H1 (cell line): ENCODE measurements around the gene STAC. TPM values are rescaled to one million over a fixed set of nuclear protein-coding genes. Genes with fewer than 3 reads are reported as not detected.

Source experiments
- CTCF ChIA-PET: fragments of 300-600 bp; sonication (Branson Sonifier 250); formaldehyde crosslinking; loops from one replicate; lab custom pipeline; 2021; ENCODE audit not compliant: partially characterized antibody; lab: Charles Lee
- POLR2A ChIA-PET: fragments of 300-600 bp; sonication (Branson Sonifier 250); formaldehyde crosslinking; loops from one replicate; lab custom pipeline; 2021; ENCODE audit warnings: inconsistent platforms; ENCODE audit not compliant: partially characterized antibody; lab: Charles Lee
- DNase-seq, 2 experiments: peaks; one replicate each; pipeline versions ENCODE4 v3.0.0 to v3.0.0-alpha.2; 2010 to 2022; ENCODE audit warnings: low spot score in 2 of 2, low read depth in 1 of 2, mixed read lengths in 1 of 2
- FAIRE-seq: peaks from 2 replicates; lab custom pipeline; 2011; peaks lifted over from hg19 to GRCh38; lab: Jason Lieb, UNC
- H2AFZ ChIP-seq: 2 replicates; pipeline ENCODE4 v1.8.1; 2012; ENCODE audit warnings: low read length, inconsistent platforms
- H2AK5ac ChIP-seq: 2 replicates; pipeline ENCODE4 v1.6.1; 2013; ENCODE audit warnings: low read depth, low read length
- H2BK120ac ChIP-seq: replicated peaks from 2 replicates; pipeline ENCODE3; 2013; ENCODE audit warnings: low read depth, low read length, inconsistent platforms
- H2BK12ac ChIP-seq: 2 replicates; pipeline ENCODE4 v1.6.1; 2013; ENCODE audit warnings: low read depth, low read length
- H2BK15ac ChIP-seq: 2 replicates; pipeline ENCODE4 v1.6.1; 2013; ENCODE audit warnings: low read length
- H2BK20ac ChIP-seq: 2 replicates; pipeline ENCODE4 v1.6.1; 2013; ENCODE audit warnings: low read length
- H2BK5ac ChIP-seq: 2 replicates; pipeline ENCODE4 v1.6.1; 2013; ENCODE audit warnings: low read depth, low read length
- H3K14ac ChIP-seq: 2 replicates; pipeline ENCODE4 v1.6.1; 2013; ENCODE audit warnings: inconsistent platforms; ENCODE audit not compliant: insufficient read length
- H3K18ac ChIP-seq: 2 replicates; pipeline ENCODE4 v1.6.1; 2013; ENCODE audit warnings: low read length; ENCODE audit errors: extremely low read depth
- H3K23ac ChIP-seq: 2 replicates; pipeline ENCODE4 v1.6.1; 2013; ENCODE audit warnings: inconsistent platforms; ENCODE audit not compliant: insufficient read length
- H3K23me2 ChIP-seq: 2 replicates; pipeline ENCODE4 v1.6.1; 2013; ENCODE audit warnings: low read depth, low read length
- H3K27ac ChIP-seq: 2 replicates; pipeline ENCODE4 v1.6.1; 2011; ENCODE audit warnings: low read depth, low read length, inconsistent platforms
- H3K27me3 ChIP-seq, 4 experiments: replicated peaks in 1 of 4; 1 replicate in 1 of 4; 2 replicates in 3 of 4; pipeline versions ENCODE4 v1.6.1 to v1.8.1; 2011 to 2013; ENCODE audit warnings: low read length in 3 of 4, mild to moderate bottlenecking in 3 of 4, inconsistent platforms in 2 of 4, mixed read lengths in 2 of 4, moderate library complexity in 1 of 4; ENCODE audit not compliant: control insufficient read depth in 3 of 4, insufficient read depth in 3 of 4; ENCODE audit errors: extremely low read depth in 1 of 4
- H3K36me3 ChIP-seq, 4 experiments: 2 replicates each; pipeline versions ENCODE4 v1.6.1 to v1.8.1; 2011 to 2013; ENCODE audit warnings: mild to moderate bottlenecking in 4 of 4, low read length in 3 of 4, moderate library complexity in 2 of 4, control low read depth in 1 of 4, inconsistent platforms in 1 of 4; ENCODE audit not compliant: insufficient read depth in 4 of 4, control insufficient read depth in 2 of 4
- H3K4ac ChIP-seq: replicated peaks from 2 replicates; pipeline ENCODE3; 2013; ENCODE audit warnings: low read length, low read depth, mixed read lengths, inconsistent platforms; ENCODE audit not compliant: insufficient read length
- H3K4me1 ChIP-seq, 4 experiments: replicated peaks in 1 of 4; 1 replicate in 1 of 4; 2 replicates in 3 of 4; pipeline versions ENCODE4 v1.6.1 to v1.8.1; 2011 to 2013; ENCODE audit warnings: low read length in 3 of 4, inconsistent platforms in 2 of 4, mixed read lengths in 1 of 4; ENCODE audit not compliant: insufficient read depth in 4 of 4, control insufficient read depth in 3 of 4
- H3K4me2 ChIP-seq, 2 experiments: 2 replicates each; pipeline versions ENCODE4 v1.6.1 to v1.8.1; 2011 to 2013; ENCODE audit warnings: low read depth in 2 of 2, low read length in 2 of 2, control low read depth in 1 of 2, inconsistent platforms in 1 of 2, mild to moderate bottlenecking in 1 of 2; ENCODE audit not compliant: insufficient read depth in 1 of 2
- H3K4me3 ChIP-seq, 4 experiments: fragments of 200-600, 300-600 bp in 1 of 4; sonication (generic), shearing (Covaris generic), sonication (Bioruptor Twin) in 1 of 4; 2 replicates each; pipeline versions ENCODE4 v1.5.1 to v1.8.1; 2011 to 2016; ENCODE audit warnings: low read length in 4 of 4, low read depth in 3 of 4, control low read depth in 2 of 4, inconsistent platforms in 2 of 4, mild to moderate bottlenecking in 2 of 4, mixed read lengths in 1 of 4, moderate library complexity in 1 of 4; ENCODE audit not compliant: insufficient read depth in 2 of 4; ENCODE audit errors: extremely low read depth in 1 of 4
- H3K56ac ChIP-seq: replicated peaks from 2 replicates; pipeline ENCODE3; 2013; ENCODE audit warnings: low read depth, mild to moderate bottlenecking, mixed read lengths, low read length, inconsistent platforms; ENCODE audit not compliant: insufficient read length
- H3K79me1 ChIP-seq: 2 replicates; pipeline ENCODE4 v1.6.1; 2013; ENCODE audit warnings: low read depth, low read length, control low read depth
- H3K79me2 ChIP-seq, 2 experiments: 2 replicates each; pipeline versions ENCODE4 v1.6.1 to v1.8.1; 2012 to 2013; ENCODE audit warnings: low read length in 2 of 2, mild to moderate bottlenecking in 2 of 2, inconsistent platforms in 1 of 2; ENCODE audit not compliant: insufficient read depth in 2 of 2, control insufficient read depth in 1 of 2
- H3K9ac ChIP-seq, 4 experiments: replicated peaks in 1 of 4; 1 replicate in 1 of 4; 2 replicates in 3 of 4; pipeline versions ENCODE4 v1.6.1 to v1.8.1; 2011 to 2013; ENCODE audit warnings: low read depth in 3 of 4, low read length in 3 of 4, control low read depth in 2 of 4, mild to moderate bottlenecking in 2 of 4, moderate library complexity in 2 of 4, inconsistent platforms in 1 of 4; ENCODE audit errors: extremely low read depth in 1 of 4
- H3K9me3 ChIP-seq, 2 experiments: 2 replicates each; pipeline versions ENCODE4 v1.6.1 to v1.8.1; 2012 to 2013; ENCODE audit warnings: mild to moderate bottlenecking in 2 of 2, moderate library complexity in 2 of 2, control low read depth in 1 of 2, inconsistent platforms in 1 of 2, low read depth in 1 of 2, low read length in 1 of 2, mixed read lengths in 1 of 2; ENCODE audit not compliant: insufficient read depth in 2 of 2
- H4K20me1 ChIP-seq, 2 experiments: replicated peaks in 1 of 2; 2 replicates each; pipeline versions ENCODE3 to v1.8.1; 2011 to 2013; ENCODE audit warnings: inconsistent platforms in 2 of 2, low read length in 2 of 2, mild to moderate bottlenecking in 1 of 2; ENCODE audit not compliant: insufficient read depth in 2 of 2, control insufficient read depth in 1 of 2
- H4K5ac ChIP-seq: 2 replicates; pipeline ENCODE4 v1.6.1; 2013; ENCODE audit warnings: low read length, low read depth, mixed read lengths, inconsistent platforms; ENCODE audit not compliant: insufficient read length
- H4K8ac ChIP-seq: 2 replicates; pipeline ENCODE4 v1.8.0; 2013; ENCODE audit warnings: mild to moderate bottlenecking, moderate library complexity, low read length, inconsistent platforms; ENCODE audit not compliant: insufficient read depth; ENCODE audit errors: extremely low read depth
- H4K91ac ChIP-seq: replicated peaks from 2 replicates; pipeline ENCODE3; 2013; ENCODE audit warnings: low read length, mixed read lengths, inconsistent platforms; ENCODE audit not compliant: insufficient read length
- ASH2L ChIP-seq: fragments of 200-600, 300-600 bp; sonication (generic); IDR thresholded peaks from one replicate; pipeline ENCODE4 v1.7.1; 2017; ENCODE audit warnings: low read length
- CEBPB ChIP-seq: IDR thresholded peaks from 2 replicates; pipeline ENCODE4 v1.6.1; 2012; ENCODE audit warnings: low read depth, low read length
- CTBP2 ChIP-seq: IDR thresholded peaks from 2 replicates; pipeline ENCODE4 v1.7.0; 2011; ENCODE audit warnings: borderline replicate concordance, mild to moderate bottlenecking, moderate library complexity, mixed read lengths, low read length; ENCODE audit not compliant: insufficient read depth, insufficient read length
- EGR1 ChIP-seq: IDR thresholded peaks from 2 replicates; pipeline ENCODE4 v1.6.1; 2011; ENCODE audit warnings: low read depth, low read length, borderline replicate concordance
- NANOG ChIP-seq: IDR thresholded peaks from 2 replicates; pipeline ENCODE4 v1.6.1; 2011; ENCODE audit warnings: low read length, low read depth, mild to moderate bottlenecking, inconsistent platforms; ENCODE audit not compliant: insufficient read depth, poor library complexity, severe bottlenecking
- NRF1 ChIP-seq: IDR thresholded peaks from 2 replicates; pipeline ENCODE4 v1.6.1; 2011; ENCODE audit warnings: mild to moderate bottlenecking, low read depth, low read length, improper control_type of control experiment
- RAD21 ChIP-seq, 2 experiments: IDR thresholded peaks in 1 of 2; conservative IDR thresholded peaks in 1 of 2; 2 replicates each; pipeline ENCODE4 v1.6.1; 2011; ENCODE audit warnings: low read depth in 2 of 2, low read length in 2 of 2, improper control_type of control experiment in 1 of 2, inconsistent platforms in 1 of 2, mild to moderate bottlenecking in 1 of 2, moderate library complexity in 1 of 2
- RFX5 ChIP-seq: IDR thresholded peaks from 2 replicates; pipeline ENCODE4 v1.6.1; 2011; ENCODE audit warnings: low read depth, low read length, improper control_type of control experiment, borderline replicate concordance
- SP4 ChIP-seq: IDR thresholded peaks from 2 replicates; pipeline ENCODE4 v1.6.1; 2012; ENCODE audit warnings: low read length, inconsistent platforms
- TAF1 ChIP-seq: IDR thresholded peaks from 2 replicates; pipeline ENCODE4 v1.6.1; 2011; ENCODE audit warnings: mild to moderate bottlenecking, low read depth, low read length
- TCF12 ChIP-seq: IDR thresholded peaks from 2 replicates; pipeline ENCODE4 v1.6.1; 2011; ENCODE audit warnings: low read depth, mild to moderate bottlenecking, low read length
- ZNF274 ChIP-seq: IDR thresholded peaks from 2 replicates; pipeline ENCODE4 v1.7.0; 2012; ENCODE audit warnings: low read length, borderline replicate concordance; ENCODE audit errors: extremely low read depth
- WGBS, 2 experiments: shearing (Covaris generic) in 1 of 2; methylation state at CpG; one replicate each; pipeline versions ENCODE4 v1.1.6 to v1.1.7; 2013 to 2015; ENCODE audit warnings: low lambda C conversion rate in 2 of 2, mixed read lengths in 2 of 2, inconsistent platforms in 1 of 2, low coverage in 1 of 2, missing lambda C conversion rate in 1 of 2; ENCODE audit not compliant: insufficient replicate concordance in 2 of 2, insufficient coverage in 1 of 2, insufficient read length in 1 of 2; ENCODE audit errors: extremely low coverage in 1 of 2, missing lambda C conversion rate in 1 of 2; 5-methylcytosine and 5-hydroxymethylcytosine counted together
- polyA plus RNA-seq, 7 experiments: library from polyadenylated mRNA; depleted of rRNA in 3 of 7; stranded (reverse) in 5 of 7; unstranded in 2 of 7; fragments of >200 nt in 5 of 7; fragments of 200-250 nt in 2 of 7; gene quantifications; 1 replicate in 5 of 7; 2 replicates in 1 of 7; 4 replicates in 1 of 7; pipeline versions ENCODE4 v1.2.1 to v1.2.3, GENCODE V29; 2011 to 2013; ENCODE audit warnings: missing spikeins in 2 of 7, mixed read lengths in 2 of 7
- total RNA-seq: library from RNA; stranded (reverse); fragmentation: NEBNext Ultra II Directional; extraction: Animal tissue kit (Norgen Biotek cat#: 25700); gene quantifications from 2 replicates; pipeline ENCODE4 v1.2.1, GENCODE V29; 2021

The STAC gene
- total and polyA plus RNA-seq, 2 of the 8 experiments (the other 6 are each of a cell fraction or from before 2014, with no cell fraction given), result 8.0 to 18.1 TPM

DNA sequence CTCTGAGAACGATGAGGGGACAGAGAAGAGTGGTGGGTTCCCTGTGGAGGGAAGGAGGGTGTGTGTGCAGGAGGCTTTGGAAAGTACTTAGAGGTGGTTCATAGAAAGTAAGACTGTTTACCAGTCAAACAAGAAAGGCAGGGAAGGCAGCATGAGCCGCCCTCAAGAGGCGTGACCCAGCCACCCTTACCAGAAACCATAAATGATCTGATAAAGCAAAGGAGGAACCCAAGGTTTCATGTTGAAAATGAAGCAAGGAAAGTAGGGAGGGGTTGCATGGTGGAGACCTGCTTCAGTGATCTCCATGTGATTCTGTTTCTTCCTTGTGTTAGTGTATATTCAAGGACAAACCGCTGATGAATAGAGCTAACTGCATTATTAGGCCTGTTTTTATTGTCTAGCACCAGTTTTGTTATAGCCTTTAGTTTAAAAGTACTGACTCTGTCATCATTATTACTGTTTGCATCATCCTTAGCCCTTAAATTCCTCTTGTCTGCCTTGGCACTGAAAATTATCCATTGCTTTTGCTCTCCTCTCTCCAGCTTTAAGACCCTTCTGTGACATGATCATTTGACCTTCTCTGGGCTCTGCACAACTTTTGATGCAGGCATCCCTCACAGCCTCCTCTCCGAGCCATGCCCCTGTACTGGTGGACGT lies 96.1 kb downstream of the STAC start:
- Histone ChIP-seq H3K23ac (no peak overlapping the region), H3K4me2 (no peak overlapping the region), H2BK120ac (no peak overlapping the region), H4K8ac (no peak overlapping the region), H3K27ac (no peak overlapping the region), H3K4ac (no peak overlapping the region), H3K9me3 (0 out of 4 replicates have a peak, but pooled peaks cover 0 to 3% of the 10 kb centered on the region in 2 experiments), H4K20me1 (no peaks in the 10 kb centered on the region), H2BK15ac (no peak overlapping the region), H2BK20ac (no peak overlapping the region), H2AFZ (no peak overlapping the region), H3K27me3 (no peaks in the 10 kb centered on the region), H3K56ac (no peak overlapping the region), H3K36me3 (no peaks in the 10 kb centered on the region; a peak in 1 of 8 replicates), H3K4me3 (no peak overlapping the region), H4K5ac (no peak overlapping the region), H3K79me1 (no peaks in the 10 kb centered on the region), H4K91ac (no peak overlapping the region), H3K79me2 (no peaks in the 10 kb centered on the region), H3K14ac (no peak overlapping the region), H2BK12ac (no peak overlapping the region), H3K4me1 (no peaks in the 10 kb centered on the region), H2AK5ac (no peak overlapping the region), H2BK5ac (no peak overlapping the region), H3K9ac (no peak overlapping the region), H3K23me2 (no peaks in the 10 kb centered on the region; the same call in 1 of the 2 replicates), H3K18ac (no peak overlapping the region)
- WGBS, 2 experiments, result 74% methylated on average over 6 of the region's 6 CpGs; no CpG with 5 or more reads in 1 of the 2 experiments
- ChIA-PET POLR2A (interaction anchor here (0.6 kb wide), 1 partner anchor 220 kb away, joined by 3 read pairs; no protein-coding TSS in a partner anchor), CTCF (no interaction called here)
- DNase-seq (no peak), FAIRE-seq (no peak)
- TF ChIP-seq RAD21 (IDR thresholded peaks at IDR 0.05 in 1 of 2, conservative IDR thresholded peaks at IDR 0.05 in 1 of 2; ENCODE audit: low read depth in 2 of 2, low read length in 2 of 2) (no peak), EGR1 (no peak), TCF12 (no peak), NRF1 (no peak), ZNF274 (no peak), TAF1 (no peak), NANOG (no peak), RFX5 (no peak), CEBPB (no peak), SP4 (no peak), CTBP2 (no peak), ASH2L (no peak)
